ENCODE measurements around the gene ANTXRL.
"Not testable (repeated sequence)": the region's sequence is repeated elsewhere in the genome, so short reads cannot be mapped to it uniquely, and the experiment has no call there.

GRCh38 chr10:46367209-46367608 is 80.4 kb downstream of the ANTXRL start:
- TF ChIP-seq POLR2A, CTCF (IDR thresholded peaks at IDR 0.05): not testable (repeated sequence)

All from lower leg skin (tissue), 3 donors.